Posterior vena cava (tissue), 2 donors: ENCODE measurements around the gene CTF1. TPM values are rescaled to one million over a fixed set of nuclear protein-coding genes. Genes with fewer than 3 reads are reported as not detected.
A peak's percentile ranks its signal among the peaks of the same experiment; 100 is the strongest.
"Not testable (repeated sequence)": the region's sequence is repeated elsewhere in the genome, so short reads cannot be mapped to it uniquely, and the experiment has no call there.

ENCODE experiments used
- DNase-seq: peaks from one replicate; pipeline ENCODE4 v3.0.0-alpha.2; 2020; ENCODE audit warnings: low spot score
- intact Hi-C, 2 donors: fragments of 100-400 bp; cut with DNase I; formaldehyde crosslinking; loops; one replicate each; pipeline versions ENCODE4 v1.14.1 to v1.14.2; 2022 to 2023
- total RNA-seq, 2 donors: library from RNA; stranded (reverse); fragmentation: NEBNext Ultra II Directional; extraction: Animal tissue kit (Norgen Biotek cat#: 25700); gene quantifications; one replicate each; pipeline ENCODE4 v1.2.1, GENCODE V29; 2021
- donor health status: DM: yes; HTN: yes; CAD: no.
- donor health status: DM: yes; HTN: yes; CAD: no.

CTF1 gene
- total RNA-seq, 2 donors from 2014 or later, result 5.0 to 5.2 TPM

DNA sequence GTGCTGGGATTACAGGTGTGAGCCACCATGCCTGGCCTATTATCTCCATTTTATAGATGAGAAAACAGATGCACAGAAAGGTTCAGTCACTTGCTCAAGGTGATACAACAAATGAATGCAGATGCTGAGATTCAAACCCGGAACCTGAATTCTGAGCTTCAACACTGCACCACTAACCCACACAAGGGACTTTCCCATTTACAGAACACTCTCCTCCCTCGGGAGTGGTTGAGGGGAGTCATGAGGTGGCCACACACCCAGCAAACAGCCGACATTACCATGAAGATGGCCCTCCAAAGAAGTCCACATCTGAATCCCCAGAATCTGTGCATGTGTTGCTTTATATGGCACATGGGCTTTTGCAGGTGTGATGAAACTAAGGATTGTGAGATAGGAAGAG lies 11.7 kb upstream of the CTF1 start:
- intact Hi-C loops, result no loop called here
- DNase-seq, result no peak

DNA sequence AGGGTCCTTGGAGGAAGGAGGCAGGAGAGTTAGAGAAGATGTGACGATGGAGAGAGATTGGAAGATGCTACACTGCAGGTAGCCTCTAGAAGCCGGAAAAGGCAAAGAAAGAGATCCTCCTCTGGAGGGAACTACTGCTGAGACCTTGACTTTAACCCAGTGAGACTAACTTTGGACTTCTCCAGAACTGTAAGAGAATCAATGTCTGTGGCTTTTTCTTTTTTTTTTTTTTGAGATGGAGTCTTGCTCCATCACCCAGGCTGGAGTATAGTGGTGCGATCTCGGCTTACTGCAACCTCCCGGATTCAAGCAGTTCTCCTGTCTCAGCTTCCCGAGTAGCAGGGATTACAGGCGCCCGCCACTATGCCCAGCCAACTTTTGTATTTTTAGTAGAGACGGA lies 11.2 kb upstream of the CTF1 start:
- intact Hi-C loops, result no loop called here
- DNase-seq, result no peak

DNA sequence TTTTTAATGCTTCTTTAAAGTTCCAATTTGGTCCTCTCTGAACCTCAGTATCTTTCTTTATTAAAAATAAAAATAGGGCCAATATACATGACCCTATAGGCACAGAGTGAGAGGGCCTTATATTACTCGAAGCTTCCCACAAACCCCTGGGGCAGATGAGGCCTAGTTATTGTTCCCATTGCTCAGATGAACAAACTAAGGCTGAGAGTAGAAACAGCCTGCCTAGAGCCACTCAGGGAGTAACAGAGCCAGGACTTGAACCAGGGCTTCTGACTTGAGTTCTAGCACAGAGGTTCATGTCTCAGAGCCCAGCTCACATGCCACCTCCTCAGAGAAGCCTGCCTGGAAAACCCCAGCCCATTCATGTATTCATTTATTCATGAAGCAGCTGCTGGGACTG lies 10.3 kb upstream of the CTF1 start:
- intact Hi-C loops, result no loop called here

DNA sequence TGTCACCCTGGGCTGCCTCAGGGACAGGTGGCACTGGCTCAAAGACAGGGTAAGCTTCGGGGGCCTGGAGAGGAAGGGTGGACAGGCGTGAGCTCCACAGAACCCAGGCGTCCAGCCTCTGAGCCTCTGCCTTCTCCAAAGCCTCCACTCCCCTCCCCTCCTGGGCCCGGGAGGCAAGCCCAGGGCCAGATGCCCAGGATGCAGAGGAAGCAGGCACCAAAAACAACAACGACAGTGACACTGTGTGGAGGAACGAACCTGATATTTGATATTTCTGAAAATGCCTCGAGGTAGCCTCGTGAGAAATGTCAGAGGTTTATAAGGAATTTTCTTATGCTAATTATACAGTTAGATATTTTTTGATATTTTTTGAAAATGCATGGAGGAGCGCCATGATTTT lies 8.5 kb upstream of the CTF1 start:
- no peak for DNase-seq
- intact Hi-C loops, result no loop called here

More for the DNA sequence above, 10.3 kb upstream of the CTF1 start:
- no peak for DNase-seq

DNA sequence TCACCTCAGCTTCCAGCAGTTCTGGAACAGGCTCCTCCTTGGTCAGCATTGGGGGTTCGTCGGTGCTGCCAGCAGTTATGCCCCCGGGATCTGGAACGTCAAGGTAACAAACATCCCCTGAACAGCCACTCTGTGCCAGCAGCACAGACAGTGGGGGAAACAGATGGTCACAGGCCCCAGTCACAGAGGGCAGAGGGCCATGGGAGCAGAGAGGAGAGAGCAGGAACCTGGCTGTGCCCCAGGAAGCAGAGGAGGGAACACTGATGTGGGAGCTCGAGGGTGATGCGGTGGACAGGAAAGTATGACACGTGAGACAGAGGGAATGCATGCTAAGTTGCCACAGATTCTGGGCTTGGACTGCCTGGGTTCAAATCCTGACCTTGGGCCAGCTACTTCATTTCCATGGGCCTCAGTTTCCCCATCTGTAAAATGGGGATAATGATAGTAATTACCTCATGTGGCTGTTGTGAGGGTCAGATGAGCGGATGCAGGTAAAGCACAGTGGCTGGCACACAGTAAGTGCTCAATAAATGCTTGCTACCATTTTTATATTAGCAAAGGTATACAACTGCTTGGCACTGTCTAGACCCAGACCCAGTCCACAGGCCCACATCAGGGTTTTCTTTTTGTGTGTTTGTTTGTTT lies 7.4 kb upstream of the CTF1 start:
- intact Hi-C loops, result no loop called here
- no peak for DNase-seq

DNA sequence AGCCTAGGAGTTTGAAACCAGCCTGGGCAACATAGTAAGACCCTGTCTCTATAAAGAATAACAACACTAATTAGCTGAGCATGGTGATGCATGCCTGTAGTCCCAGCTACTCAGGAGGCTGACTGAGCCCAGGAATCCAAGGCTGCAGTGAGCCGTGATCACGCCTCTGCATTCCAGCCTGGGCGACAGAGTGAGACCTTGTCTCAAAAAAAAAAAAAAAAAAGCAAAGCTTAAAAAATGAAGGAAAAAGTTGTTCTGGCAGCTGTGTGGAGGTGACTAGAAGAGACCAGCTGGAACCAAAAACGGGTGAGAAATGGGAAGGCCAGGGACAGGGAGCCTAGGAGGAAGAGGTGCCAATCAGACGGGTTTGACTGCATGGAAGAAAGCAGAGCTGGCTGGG lies 6.7 kb upstream of the CTF1 start:
- intact Hi-C loops, result no loop called here
- DNase-seq, result no peak

DNA sequence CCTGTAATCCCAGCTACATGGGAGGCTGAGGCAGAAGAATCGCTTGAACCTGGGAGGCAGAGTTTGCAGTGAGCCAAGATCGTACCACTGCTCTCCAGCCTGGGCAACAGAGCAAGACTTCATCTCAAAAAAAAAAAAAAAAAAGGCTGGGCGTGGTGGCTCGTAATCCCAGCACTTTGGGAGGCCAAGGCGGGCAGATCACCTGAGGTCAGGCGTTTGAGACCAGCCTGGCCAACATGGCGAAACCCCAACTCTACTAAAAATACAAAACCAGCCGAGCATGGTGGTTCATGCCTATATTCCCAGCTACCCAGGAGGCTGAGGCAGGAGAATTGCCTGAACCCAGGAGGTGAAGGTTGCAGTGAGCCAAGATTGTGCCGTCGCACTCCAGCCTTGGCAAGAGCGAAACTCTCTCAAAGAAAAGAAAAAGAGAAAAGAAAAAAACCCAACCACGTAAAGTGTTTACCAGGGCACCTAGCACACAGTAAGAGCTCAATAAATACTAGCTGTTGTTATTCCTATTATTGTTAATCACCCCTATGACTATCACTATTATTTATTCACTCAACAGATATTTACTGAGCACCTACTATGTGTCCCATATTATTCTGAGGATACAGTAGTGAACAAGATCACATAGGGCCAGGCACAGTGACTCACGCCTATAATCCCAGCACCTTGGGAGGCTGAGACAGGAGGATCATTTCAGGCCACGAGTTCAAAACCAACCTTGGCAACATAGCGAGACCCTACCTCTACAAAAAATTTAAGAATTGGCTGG lies 5.2 kb upstream of the CTF1 start:
- DNase-seq, intact Hi-C loops: not testable (repeated sequence)

DNA sequence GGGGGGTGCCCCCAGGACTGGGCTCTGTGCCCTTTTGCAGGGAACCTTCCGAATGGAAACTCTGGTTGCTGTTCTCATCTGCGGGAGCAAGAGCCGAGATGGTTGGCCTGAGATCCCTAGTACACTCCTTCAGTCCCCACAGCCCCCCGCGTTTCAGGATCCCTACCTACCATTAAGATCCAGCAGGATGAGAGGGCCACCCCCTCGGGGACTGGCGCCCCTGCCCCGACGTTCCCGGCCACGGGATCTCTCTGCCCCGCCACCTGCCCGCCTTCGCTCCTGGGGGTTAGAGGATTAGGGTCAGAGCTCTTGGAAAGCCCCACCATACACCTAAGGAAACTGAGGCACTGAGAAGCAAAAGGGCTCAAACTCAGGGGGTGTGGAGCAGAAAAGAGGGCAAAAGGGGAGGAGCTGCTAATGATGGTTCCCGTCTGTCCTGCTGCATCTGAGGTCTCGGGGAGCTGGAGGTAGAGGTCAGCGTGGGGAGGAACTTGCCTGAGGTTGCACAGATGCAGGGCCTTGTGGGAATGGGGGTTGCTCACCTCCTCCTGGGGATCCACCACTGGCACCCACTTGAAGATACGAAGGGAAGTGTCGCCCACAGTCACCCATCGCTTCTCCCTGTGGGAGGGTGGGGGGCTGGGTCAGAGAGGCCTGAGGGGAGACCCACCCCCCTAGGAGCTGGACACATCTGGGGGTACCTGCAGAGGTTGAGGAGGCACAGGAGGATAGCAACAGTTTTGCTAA lies 3.6 kb upstream of the CTF1 start:
- no peak for DNase-seq
- intact Hi-C loops, result loop anchor here in 1 of 2 donors (2.0 kb wide), 1 partner anchor 48 kb away; no protein-coding TSS in a partner anchor

DNA sequence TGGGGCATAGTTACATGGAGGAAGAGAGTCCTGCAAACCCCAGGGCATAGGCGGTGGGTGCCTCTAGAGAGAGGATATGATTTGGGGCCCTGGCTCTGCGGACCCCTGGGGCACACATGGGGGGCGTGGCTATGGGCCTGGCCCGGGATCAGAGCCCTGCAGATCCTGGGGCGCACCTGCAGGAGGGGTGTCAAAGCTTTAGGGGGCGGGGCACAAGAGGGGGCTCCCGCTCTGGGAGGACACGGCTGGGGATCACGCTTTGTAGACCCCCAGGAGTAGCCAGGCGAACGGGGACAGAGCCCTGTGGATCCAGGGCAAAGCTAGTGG lies 3.0 kb upstream of the CTF1 start:
- intact Hi-C loops, result loop anchor here in 1 of 2 donors (2.0 kb wide), 1 partner anchor 49 kb away; no protein-coding TSS in a partner anchor
- DNase-seq, result no peak

DNA sequence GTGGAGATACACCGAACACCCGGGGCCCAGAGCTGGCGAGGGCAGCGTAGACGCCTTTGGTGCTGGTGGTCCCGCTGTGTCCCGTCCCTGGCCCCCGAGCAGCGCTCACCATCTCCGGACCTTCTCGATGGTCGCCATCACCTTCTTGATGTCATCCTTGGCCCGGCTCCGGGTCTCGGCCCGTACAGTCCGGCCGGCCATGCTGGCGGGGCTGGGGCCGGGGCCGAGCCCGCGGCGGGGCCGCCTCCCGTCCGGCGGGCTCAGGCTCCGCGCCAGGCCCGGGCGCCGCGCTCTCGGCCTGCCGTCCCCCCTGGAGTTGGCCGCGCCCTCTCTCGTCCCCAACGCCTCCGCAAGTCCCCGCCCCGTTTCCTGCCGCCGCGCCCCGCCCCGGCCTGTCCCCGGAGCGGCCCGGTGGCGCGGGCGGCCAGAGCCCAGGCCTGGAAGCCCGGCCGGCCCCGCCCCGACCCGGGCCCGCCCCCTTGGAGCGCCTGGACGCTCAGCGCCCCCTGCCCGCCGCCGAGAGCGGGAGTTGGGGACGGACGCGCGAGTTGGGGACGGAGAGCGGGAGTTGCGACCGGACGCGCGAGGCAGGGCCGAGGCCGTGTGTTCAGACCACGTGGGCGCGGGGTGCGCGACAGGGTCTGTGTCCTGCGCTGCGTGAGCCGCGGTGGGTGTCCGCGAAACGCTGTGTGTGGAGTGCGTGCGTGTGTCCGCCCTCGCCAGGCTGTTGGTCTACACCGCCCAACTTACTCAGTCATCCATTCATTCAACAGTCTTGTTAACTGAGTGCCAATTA lies 2.5 kb upstream of the CTF1 start, which contains the start of gene BCL7C:
TSS of gene BCL7C (minus strand) at position 334 of the 796 bp plus-strand sequence. CDS start at position 201, 133 bp downstream.
- intact Hi-C loops, result loop anchor here in 1 of 2 donors (2.0 kb wide), 1 partner anchor 49 kb away; no protein-coding TSS in a partner anchor
- peak; percentile 96 for DNase-seq

DNA sequence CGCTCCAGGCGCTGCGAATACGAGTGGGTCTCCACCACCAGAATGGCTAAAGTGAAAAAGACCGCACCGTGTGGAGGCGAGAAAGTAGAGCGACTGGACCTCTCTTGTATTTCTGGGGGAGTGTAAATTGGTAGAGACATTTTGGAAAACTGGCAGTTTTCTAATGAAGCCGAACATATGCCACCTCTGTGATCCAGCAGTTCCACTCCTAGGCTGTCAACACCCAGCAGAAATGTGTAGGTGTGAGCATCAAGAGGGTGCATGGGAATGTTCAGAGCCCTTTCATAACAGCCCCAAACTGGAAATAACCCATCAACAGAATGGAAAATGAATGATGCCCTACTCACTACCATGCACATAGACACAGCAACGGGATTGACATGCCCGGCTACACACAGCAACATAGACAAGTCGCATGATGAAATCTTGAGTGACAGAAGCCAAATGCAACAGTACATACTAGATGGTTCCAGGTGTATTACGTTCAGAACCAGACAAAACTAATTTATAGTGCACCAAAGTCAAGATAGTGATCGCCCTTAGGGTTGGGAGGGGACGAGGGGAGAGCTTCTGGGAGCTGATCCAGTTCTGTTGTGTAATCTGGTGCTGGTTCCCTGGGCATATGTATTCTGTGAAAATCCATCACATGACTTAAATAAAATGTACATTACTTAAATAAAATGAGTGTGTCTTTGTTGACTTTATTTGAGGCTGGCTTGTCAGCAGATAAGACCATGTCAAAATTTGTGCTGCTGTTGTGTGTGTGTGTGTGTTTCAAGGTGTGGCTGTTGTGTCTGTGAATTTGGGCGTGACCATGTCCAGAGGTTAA lies 1.7 kb upstream of the CTF1 start:
- DNase-seq, result no peak
- intact Hi-C loops, result no loop called here

DNA sequence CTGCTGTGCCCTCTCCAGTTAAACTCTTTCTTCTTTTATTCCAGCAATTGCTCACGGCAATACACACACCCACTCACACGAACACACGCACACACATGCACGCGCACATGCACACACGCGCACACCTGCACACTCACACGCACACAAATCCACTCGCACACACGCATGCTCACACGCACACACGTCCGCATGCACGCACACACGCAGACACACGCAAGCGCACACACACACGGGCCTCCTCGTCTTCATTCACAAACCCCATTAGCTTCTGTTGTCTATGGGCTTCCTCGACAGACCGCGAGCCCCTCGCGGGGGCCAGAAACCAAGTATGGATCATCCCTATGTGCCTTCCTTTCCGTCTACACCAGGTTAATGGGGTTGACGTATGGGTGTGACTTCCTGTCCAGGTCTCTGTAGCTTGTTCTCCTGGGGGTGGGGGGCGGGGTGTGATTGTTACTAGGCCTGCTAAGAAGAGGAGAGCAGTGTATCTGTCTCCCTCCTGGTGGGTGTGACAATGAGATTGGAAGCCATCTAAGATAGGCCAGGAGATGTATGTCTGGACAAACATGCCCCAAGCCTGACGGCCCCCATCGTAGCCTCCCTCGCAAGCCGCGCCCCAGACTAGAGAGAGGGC lies 670 bp upstream of the CTF1 start:
- intact Hi-C loops, result no loop called here
- no peak for DNase-seq

DNA sequence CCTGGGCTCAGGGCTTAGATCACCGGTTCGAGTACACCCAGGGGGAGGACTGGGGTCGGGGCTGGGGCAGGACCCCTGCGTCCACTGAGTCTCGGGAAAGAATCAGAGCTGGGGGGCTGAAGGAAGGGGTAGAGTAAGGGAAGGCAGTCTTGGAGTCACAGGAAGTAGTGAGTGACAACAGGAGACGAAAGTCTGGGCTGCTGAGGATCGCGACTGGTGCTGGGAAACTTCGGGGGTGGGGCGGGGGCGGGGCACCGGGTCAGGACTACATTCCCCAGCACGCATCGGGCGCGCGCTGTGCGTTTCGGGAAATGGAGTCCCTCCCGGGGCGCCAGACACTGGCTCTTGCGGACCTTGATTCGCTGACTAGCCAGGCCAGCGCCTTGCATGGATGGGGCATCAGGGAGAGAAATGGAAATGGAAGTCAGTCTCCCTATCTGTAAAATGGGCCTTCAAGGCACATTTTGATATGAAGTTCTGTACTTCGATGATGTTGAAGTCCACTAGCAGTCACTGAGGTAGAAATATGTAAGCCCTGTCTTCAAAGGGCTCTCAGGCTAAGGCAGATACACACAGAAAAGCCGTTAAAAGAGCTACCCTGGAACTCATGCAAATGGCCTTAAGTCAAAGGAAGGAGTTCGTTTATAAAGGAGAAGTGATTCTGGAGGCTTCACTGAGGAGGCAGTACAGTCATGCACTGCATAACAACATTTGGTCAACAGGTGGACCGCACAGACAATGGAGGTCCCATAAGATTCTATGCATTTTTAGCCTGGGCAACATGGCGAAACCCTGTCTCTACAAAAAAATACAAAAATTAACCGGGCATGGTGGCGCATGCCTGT lies 697 bp downstream of the CTF1 start:
- intact Hi-C loops, result no loop called here

DNA sequence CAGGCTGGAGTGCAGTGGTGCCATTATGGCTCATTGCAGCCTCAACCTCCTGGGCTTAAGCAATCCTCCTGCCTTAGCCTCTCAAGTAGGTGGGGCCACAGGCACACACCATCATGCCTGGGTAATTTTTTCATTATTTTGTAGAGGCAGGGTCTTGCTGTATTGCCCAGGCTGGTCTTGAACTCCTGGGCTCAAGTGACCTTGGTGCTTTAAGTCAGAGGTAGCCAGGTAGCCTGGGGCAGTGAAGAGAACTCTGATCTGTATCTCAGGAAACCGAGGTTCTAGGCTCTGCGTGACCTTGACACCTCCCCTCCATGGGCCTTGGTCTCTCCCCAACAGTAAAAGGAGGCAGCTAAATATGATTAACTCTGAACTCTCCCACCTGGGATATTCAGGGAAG lies 3.4 kb downstream of the CTF1 start:
- no peak for DNase-seq
- intact Hi-C loops, result loop anchor here in 1 of 2 donors (5.0 kb wide), 1 partner anchor 52 kb away; no protein-coding TSS in a partner anchor

More for the DNA sequence above, 697 bp downstream of the CTF1 start:
- peak; percentile 97 for DNase-seq

DNA sequence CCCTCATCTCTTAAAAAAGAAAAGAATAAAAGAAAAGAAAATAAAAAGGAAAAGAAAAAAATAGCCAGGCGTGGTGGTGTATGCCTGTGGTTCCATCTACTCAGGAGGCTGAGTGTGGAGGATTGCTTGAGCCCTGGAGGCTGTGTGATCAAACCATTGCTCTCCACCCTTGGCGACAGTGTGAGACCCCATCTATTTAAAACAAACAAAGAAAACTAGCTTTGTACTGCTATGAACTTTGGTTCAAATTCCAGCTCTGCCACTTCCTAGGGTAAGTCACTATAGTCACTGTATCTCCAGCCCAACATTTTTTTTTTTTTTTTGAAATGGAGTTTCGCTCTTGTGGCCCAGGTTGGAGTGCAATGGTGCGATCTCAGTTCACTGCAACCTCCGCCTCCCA lies 4.2 kb downstream of the CTF1 start:
- no peak for DNase-seq
- intact Hi-C loops, result loop anchor here in 1 of 2 donors (5.0 kb wide), 1 partner anchor 53 kb away; no protein-coding TSS in a partner anchor

DNA sequence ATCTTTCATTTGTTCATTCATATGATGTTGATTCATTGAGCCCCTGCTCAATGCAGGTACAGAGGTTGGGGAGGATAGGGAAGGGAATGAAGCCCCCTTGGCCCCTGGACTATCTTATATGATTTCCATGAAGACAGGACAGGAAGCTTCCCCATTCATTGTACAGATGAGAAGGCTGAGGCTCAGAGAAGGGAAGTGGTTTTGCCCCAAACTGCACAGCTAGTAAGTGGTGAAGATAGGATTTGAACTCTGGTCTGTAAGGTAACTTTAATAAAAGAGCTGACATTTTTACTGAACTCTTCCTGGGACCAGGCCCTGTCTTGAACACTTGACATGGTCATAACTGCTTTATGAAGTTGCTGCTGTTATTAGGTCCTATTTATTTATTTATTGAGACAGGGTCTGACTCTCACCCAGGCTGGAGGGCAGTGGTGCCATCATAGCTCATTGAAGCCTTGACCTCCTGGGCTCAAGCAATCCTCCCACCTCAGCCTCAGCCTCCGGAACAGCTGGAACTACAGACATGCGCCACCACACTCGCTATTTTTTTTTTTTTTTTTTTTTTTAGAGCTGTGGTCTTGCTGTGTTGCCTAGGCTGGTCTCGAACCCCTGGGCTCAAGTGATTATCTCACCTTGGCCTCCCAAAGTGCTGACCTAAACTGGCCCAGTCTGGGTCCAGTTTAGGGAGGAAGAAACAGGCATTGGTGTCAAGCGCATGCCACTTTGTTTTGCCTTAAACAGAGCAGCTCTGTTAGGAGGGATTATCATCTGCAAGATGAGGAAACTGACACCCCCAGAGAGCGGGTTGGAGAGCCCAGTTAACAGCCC lies 5.0 kb downstream of the CTF1 start:
- intact Hi-C loops, result loop anchor here in 1 of 2 donors (5.0 kb wide), 1 partner anchor 54 kb away; no protein-coding TSS in a partner anchor
- no peak for DNase-seq
